Lower leg skin (tissue), 4 donors: ENCODE results near the gene AQP1. TPM values are rescaled to one million over a fixed set of nuclear protein-coding genes. Genes with fewer than 3 reads are reported as not detected.

Experiments
- DNase-seq, 2 donors: peaks; one replicate each; pipeline ENCODE4 v3.0.0-alpha.2; 2019; ENCODE audit warnings: low spot score in 2 of 2
- H3K4me3 ChIP-seq: fragments of 200-600 bp; sonication (generic); 2 replicates; pipeline ENCODE4 v1.5.1; 2017; ENCODE audit warnings: mild to moderate bottlenecking, low read depth; ENCODE audit not compliant: poor library complexity, severe bottlenecking
- CTCF ChIP-seq, 3 donors: fragments of 450-650 bp; IDR thresholded peaks; one replicate each; pipeline ENCODE4 v1.5.1; 2016; ENCODE audit warnings: antibody characterized with exemption in 3 of 3, mild to moderate bottlenecking in 3 of 3, moderate library complexity in 2 of 3
- POLR2A ChIP-seq, 2 donors: fragments of 450-650 bp; IDR thresholded peaks; one replicate each; pipeline ENCODE4 v1.6.1; 2016 to 2017; ENCODE audit warnings: antibody characterized with exemption in 2 of 2, mild to moderate bottlenecking in 1 of 2, moderate library complexity in 1 of 2
- WGBS, 2 donors: methylation state at CpG; one replicate each; pipeline ENCODE4 v1.1.5; 2018; 5-methylcytosine and 5-hydroxymethylcytosine counted together
- intact Hi-C: fragments of 100-400 bp; cut with DNase I; formaldehyde crosslinking; loops from one replicate; pipeline ENCODE4 v1.15.0; 2023; ENCODE audit warnings: low total_unique reads
- total RNA-seq, 4 donors: library from RNA; depleted of rRNA; stranded (reverse); fragments of >200 nt; gene quantifications; one replicate each; pipeline ENCODE4 v1.1.0, GENCODE V29; 2016

Gene AQP1
- 100 to 1,000 TPM in 2 of 4 donors, 10 to 100 TPM in 2; 50.7 to 247 (median 103) TPM for total RNA-seq

DNA sequence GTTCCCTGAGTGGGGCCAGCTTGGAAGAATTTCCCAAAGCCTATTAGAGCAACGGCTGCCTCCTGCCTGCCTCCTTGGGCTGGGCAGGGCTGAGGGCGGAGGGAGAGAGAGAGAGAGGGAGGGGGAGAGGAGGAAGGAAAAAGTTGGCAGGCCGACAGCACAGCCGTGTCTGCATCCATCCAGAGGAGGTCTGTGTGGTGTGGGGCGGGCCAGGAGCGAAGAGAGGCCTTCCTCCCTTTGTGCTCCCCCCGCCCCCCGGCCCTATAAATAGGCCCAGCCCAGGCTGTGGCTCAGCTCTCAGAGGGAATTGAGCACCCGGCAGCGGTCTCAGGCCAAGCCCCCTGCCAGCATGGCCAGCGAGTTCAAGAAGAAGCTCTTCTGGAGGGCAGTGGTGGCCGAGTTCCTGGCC is at the start of gene AQP1:
Gene AQP1 (plus strand): TSS at position 293 of the 409 bp plus-strand sequence. CDS start 57 bp downstream, at position 350.
- intact Hi-C loops = no loop called here
- DNase-seq = peak; percentile 44 to 94
- 43 to 52% methylated on average over 12 of the region's 12 CpGs for WGBS, 2 donors
- H3K4me3 ChIP-seq = peak within 1 kb of the TSS; percentile 10
- TF ChIP-seq CTCF (IDR thresholded peaks at IDR 0.05) (no peak), POLR2A (IDR thresholded peaks at IDR 0.05) (no peak)

- no peak overlapping the region for H3K4me3 ChIP-seq
- no peak for TF ChIP-seq CTCF (IDR thresholded peaks at IDR 0.05)
- TF ChIP-seq POLR2A (IDR thresholded peaks at IDR 0.05) = no peak
- intact Hi-C loops = no loop called here
- WGBS, 2 donors = 64 to 72% methylated on average over 9 of the region's 9 CpGs
- DNase-seq = no peak
These were observed 48.5 kb upstream of the AQP1 start for GRCh38 chr7:30862995-30863705.

DNA sequence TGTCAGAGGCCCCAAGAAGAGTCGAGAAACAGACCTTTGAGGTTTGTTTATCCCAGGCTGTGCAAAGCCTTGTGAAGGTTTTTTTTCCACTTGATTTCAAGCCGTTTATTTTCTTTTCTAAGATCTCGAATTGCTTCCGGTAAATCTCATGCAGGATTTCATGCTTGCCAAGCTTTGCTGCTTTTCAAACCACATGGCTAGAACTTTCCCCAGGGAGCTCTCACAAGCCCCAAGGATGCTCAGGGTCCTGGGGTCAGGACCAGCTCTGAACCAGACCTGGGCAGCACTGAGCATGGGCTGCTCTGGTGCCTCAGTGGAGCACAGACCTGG is 48.0 kb upstream of the AQP1 start:
- no peak for TF ChIP-seq POLR2A (IDR thresholded peaks at IDR 0.05)
- no peak overlapping the region for H3K4me3 ChIP-seq
- intact Hi-C loops = no loop called here
- 44 to 49% methylated on average over 4 of the region's 4 CpGs for WGBS, 2 donors
- DNase-seq = no peak

GRCh38 chr7:30864101-30864500 is 47.6 kb upstream of the AQP1 start:
- DNase-seq = no peak
- TF ChIP-seq POLR2A (IDR thresholded peaks at IDR 0.05) = no peak
- no peak for TF ChIP-seq CTCF (IDR thresholded peaks at IDR 0.05)
- no peak overlapping the region for H3K4me3 ChIP-seq
- WGBS, 2 donors = 85 to 98% methylated on average over 3 of the region's 3 CpGs
- intact Hi-C loops = no loop called here

DNA sequence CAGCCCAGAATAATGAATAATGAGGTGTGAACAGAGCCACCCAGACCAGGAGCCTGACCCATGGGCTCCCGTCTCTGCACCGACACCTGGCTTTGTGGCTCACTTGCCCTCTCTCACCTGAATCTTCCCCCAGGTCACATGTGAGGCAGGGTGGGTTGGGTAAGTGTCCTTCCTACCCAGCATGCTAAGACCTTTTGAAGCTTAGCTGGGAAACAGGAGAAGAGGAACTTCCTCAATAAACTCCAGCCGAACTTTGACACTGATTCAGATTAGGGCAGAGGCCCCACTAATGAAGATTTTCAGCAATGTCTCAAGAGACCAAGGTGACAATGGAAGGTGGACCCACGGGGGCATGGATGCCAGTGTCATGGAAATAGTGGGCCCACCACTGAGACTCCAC is 46.6 kb upstream of the AQP1 start:
- TF ChIP-seq POLR2A (IDR thresholded peaks at IDR 0.05) (no peak), CTCF (IDR thresholded peaks at IDR 0.05) (no peak)
- WGBS, 2 donors = 86 to 89% methylated on average over 4 of the region's 4 CpGs
- intact Hi-C loops = no loop called here

DNA sequence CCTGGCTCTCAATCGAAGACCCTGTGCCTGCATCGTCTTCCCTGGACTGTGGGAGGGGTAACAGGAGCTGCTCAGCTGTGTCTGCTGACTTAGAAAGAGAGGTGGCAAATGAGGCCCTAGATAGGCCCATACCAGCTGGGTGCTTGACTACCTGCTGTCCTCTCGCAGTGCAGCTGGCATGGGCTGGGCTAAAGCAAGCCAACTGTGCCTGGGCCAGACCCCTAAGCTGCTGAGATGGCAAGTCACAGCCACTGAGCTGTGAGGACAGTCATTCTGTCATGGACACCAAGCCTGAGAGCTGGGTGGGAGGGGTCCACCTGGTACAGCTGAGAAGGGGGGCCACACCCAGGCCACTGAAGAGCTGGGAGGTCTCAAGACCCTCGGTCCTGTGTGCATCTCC is 45.8 kb upstream of the AQP1 start:
- DNase-seq = no peak
- intact Hi-C loops = no loop called here
- no peak overlapping the region for H3K4me3 ChIP-seq
- no peak for TF ChIP-seq POLR2A (IDR thresholded peaks at IDR 0.05)
- TF ChIP-seq CTCF (IDR thresholded peaks at IDR 0.05) = no peak
- 95 to 96% methylated on average over 4 of the region's 4 CpGs for WGBS, 2 donors

More for the DNA sequence above, 46.6 kb upstream of the AQP1 start:
- DNase-seq = no peak
- H3K4me3 ChIP-seq = no peak overlapping the region
